ENCODE data around the gene DLEC1. TPM values are rescaled to one million over a fixed set of nuclear protein-coding genes. Genes with fewer than 3 reads are reported as not detected.

DLEC1 gene
- polyA plus RNA-seq, 1 experiment: 0.06 TPM

DNA sequence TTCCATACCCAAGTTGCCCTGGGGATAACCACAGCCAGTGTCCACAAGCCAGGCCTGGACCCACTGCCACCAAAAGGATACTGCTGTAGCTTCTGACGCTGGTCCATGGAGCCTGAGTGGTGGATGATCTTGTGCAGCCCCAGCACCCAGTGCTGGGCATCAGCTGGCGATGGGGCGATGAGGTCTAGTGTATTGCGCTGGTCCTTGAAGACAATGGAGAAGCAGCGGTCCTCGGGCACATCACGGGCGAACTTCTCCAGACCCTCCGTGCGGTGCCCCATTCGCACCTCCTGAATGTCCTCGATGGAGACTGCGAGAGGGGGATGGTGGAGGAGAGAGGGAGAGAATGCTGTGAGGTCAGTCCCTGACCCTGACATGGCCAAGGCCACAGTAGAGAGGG, 22.6 kb upstream of the DLEC1 start:
- CTCF ChIA-PET: interaction anchor here (1.8 kb wide), 1 partner anchor 13 kb away, joined by 5 read pairs; no protein-coding TSS in a partner anchor
- H3K4me3 ChIP-seq (ENCODE audit: low read depth, low read length): no peak overlapping the region
- no peak for DNase-seq (ENCODE audit: low read depth)
- POLR2A ChIA-PET: no interaction called here
- peaks cover 9% of the 10 kb centered on the region for H3K36me3 ChIP-seq (ENCODE audit: control insufficient read depth, insufficient read depth, low read length)
- no peak for TF ChIP-seq CTCF (IDR thresholded peaks at IDR 0.05; ENCODE audit: insufficient read depth, low read depth, low read length)
- no peaks in the 10 kb centered on the region for H3K27me3 ChIP-seq (ENCODE audit: control insufficient read depth, insufficient read depth, low read length)

- ChIA-PET CTCF (interaction anchor here (0.8 to 1.8 kb wide), 2 partner anchors 10 to 13 kb away, joined by 3 to 5 read pairs; no protein-coding TSS in a partner anchor), POLR2A (no interaction called here)
- Histone ChIP-seq H3K4me3 (ENCODE audit: low read depth, low read length) (no peak overlapping the region), H3K27me3 (ENCODE audit: control insufficient read depth, insufficient read depth, low read length) (no peaks in the 10 kb centered on the region), H3K36me3 (ENCODE audit: control insufficient read depth, insufficient read depth, low read length) (peaks cover 9% of the 10 kb centered on the region)
- no peak for DNase-seq (ENCODE audit: low read depth)
- no peak for TF ChIP-seq CTCF (IDR thresholded peaks at IDR 0.05; ENCODE audit: insufficient read depth, low read depth, low read length)
These were observed 22.1 kb upstream of the DLEC1 start for GRCh38 chr3:38016847-38017444.

DNA sequence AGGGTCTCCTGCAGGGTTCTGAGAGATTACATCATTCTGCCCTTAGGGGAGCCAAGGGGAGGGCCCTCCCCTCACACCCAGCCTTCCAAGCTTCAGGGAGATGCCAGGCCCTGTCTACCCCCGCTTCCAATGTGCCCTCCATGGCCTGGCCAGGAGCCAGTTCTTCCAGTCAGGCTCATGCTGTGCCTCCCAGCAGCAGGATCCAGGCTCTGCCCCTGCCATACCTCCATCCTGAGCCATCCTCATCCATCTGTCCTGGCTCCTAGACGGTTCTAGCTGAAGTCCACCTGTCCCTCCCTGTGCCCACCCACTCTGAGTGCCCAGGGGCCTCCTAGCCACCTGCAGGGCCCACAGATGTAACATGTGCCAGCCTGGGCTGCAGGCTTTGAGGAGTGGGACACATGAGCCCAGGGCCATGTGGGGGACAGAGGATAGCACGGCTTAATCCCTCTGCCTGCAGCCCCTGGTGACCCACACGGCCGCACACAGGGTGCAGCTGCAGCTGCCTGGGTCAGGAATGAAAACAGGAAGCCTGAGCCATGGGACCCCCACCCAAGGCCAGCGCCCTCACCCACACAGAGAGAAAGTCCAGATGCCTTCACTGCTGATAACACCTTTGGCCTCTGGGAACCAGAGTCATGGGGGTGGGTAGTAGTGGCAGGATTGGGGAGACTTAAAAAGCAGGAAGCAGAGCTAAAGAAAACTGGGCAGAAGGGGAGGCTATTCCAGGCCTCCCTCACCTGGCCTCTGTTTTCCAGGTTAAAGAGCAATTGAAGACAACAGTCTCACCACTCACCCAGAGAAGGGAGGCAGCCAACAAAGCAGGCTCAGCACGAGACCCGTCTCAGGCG, 21.3 kb upstream of the DLEC1 start:
- H3K36me3 ChIP-seq (ENCODE audit: control insufficient read depth, insufficient read depth, low read length): peaks cover 9% of the 10 kb centered on the region
- DNase-seq (ENCODE audit: low read depth): no peak
- CTCF ChIA-PET: interaction anchor here (0.8 to 1.8 kb wide), 2 partner anchors 11 to 14 kb away, joined by 3 to 5 read pairs; no protein-coding TSS in a partner anchor
- POLR2A ChIA-PET: no interaction called here
- no peak for TF ChIP-seq CTCF (IDR thresholded peaks at IDR 0.05; ENCODE audit: insufficient read depth, low read depth, low read length)
- no peak overlapping the region for H3K4me3 ChIP-seq (ENCODE audit: low read depth, low read length)
- H3K27me3 ChIP-seq (ENCODE audit: control insufficient read depth, insufficient read depth, low read length): no peaks in the 10 kb centered on the region

DNA sequence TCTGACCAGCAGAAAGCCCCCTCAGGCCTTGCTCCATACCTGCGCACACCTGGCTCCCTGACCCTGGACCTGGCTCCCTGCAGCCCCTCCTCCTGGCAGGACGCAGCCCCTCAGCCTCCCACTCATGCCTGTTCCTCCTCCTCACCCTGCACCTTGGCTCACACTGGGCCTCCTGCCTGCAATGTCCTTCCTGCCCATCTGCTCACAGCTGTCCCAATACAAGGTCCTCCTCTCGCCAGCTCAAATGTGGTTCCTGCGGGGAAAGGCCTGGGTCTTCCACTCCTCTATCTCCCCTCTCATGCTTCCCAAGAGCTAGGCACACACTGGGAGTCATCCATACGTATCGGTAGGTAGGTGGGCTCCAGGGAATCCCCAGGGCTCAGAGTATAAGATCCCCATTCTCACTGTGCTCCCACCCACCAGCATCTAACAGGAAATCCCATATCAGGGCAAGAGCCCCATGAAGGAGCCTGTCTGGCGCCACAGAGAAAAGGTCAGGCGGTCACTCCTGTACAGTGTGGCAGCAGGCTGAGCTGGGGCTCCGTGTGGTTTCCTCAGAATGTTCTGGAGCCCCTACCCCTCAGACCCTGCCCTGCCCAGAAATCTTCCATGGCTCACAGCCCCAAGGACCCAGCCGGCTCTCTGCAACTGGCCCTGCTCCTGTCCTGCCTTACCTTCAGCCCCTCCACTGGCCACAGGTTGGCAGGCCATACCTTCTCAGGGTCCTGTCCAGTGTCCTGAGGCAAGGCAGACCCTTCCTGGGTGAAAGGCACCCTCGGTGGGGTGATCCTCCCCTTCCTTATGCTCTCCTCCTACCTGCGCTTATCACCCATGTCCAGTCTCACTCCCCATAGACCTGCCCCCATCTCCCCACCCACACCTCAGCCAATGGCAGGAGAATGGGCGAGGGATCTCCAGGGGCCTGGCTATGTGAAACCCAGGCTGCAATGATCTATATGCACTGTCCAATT, 20.4 kb upstream of the DLEC1 start:
- H3K27me3 ChIP-seq (ENCODE audit: control insufficient read depth, insufficient read depth, low read length): no peaks in the 10 kb centered on the region
- TF ChIP-seq CTCF (IDR thresholded peaks at IDR 0.05; ENCODE audit: insufficient read depth, low read depth, low read length): no peak
- CTCF ChIA-PET: interaction anchor here (2.0 kb wide), 1 partner anchor 21 kb away, joined by 9 read pairs; no protein-coding TSS in a partner anchor
- no peak overlapping the region for H3K4me3 ChIP-seq (ENCODE audit: low read depth, low read length)
- no peak for DNase-seq (ENCODE audit: low read depth)
- peaks cover 9% of the 10 kb centered on the region for H3K36me3 ChIP-seq (ENCODE audit: control insufficient read depth, insufficient read depth, low read length)
- POLR2A ChIA-PET: no interaction called here

All from BJ (cell line).